K562 treated with DMSO at 1 percent for 12 hours (cell line): Measurements from ENCODE around the gene PDXK. TPM values are rescaled to one million over a fixed set of nuclear protein-coding genes. Genes with fewer than 3 reads are reported as not detected.

Experiments
- total RNA-seq: library from RNA; unstranded; fragments of 300-600 nt; gene quantifications from 2 replicates; pipeline ENCODE4 v1.2.3, GENCODE V29; 2022; ENCODE audit not compliant: insufficient read depth

The PDXK gene
- total RNA-seq = 50.5 and 63.9 TPM in 2 replicates

GRCh38 chr21:43718872-43719747 lies at the start of gene PDXK:
Gene PDXK, plus strand, starts transcription at chr21:43719129. Its CDS starts 166 bp downstream, at chr21:43719295.

GRCh38 chr21:43775795-43776430 lies 57.0 kb downstream of the PDXK start, which contains the start of gene CSTB:
Gene CSTB, minus strand, starts transcription at chr21:43776308. Its CDS starts 39 bp downstream, at chr21:43776269.

GRCh38 chr21:43789276-43790009 lies 70.5 kb downstream of the PDXK start, which contains the start of gene RRP1:
Gene RRP1, plus strand, starts transcription at chr21:43789577. Its CDS starts 53 bp downstream, at chr21:43789630.

Other genes starting within 250 kb of the PDXK start
- 0.72 TPM in 1 of 2 replicates, not detected in the other for gene HSF2BP, start 59.6 kb upstream of the PDXK start, total RNA-seq
- gene RRP1B, start 59.6 kb upstream of the PDXK start, total RNA-seq = 9.1 and 30.0 TPM in 2 replicates
- gene CSTB, start 57.2 kb downstream of the PDXK start, total RNA-seq = 56.2 and 61.7 TPM in 2 replicates
- 18.3 and 23.7 TPM in 2 replicates for gene RRP1, start 70.4 kb downstream of the PDXK start, total RNA-seq
- 23.0 and 54.1 TPM in 2 replicates for gene AGPAT3, start 146.1 kb downstream of the PDXK start, total RNA-seq